IMR-90 (cell line): ENCODE results near the gene PALLD. TPM values are rescaled to one million over a fixed set of nuclear protein-coding genes. Genes with fewer than 3 reads are reported as not detected.

Experiments
- ATAC-seq: fragments of 200-7000 bp; cut with Tn5 transposase; 2 replicates; pipeline ENCODE4 v1.9.1; 2020; ENCODE audit warnings: low read depth, mild to moderate bottlenecking, moderate library complexity
- BruUV-seq: library from RNA; stranded (reverse); fragments of 400-500 nt; replicated peaks from 2 replicates; lab custom pipeline; 2021; lab: Mats Ljungman, UMichigan
- CTCF ChIA-PET: fragments of 300-600 bp; formaldehyde crosslinking; extraction: SDS; loops from one replicate; lab custom pipeline; 2021; ENCODE audit warnings: antibody characterized with exemption; lab: Yijun Ruan, JAX
- POLR2A ChIA-PET: fragments of 300-600 bp; sonication (Branson Sonifier 250); formaldehyde crosslinking; loops from one replicate; lab custom pipeline; 2022; ENCODE audit warnings: antibody characterized with exemption; ENCODE audit not compliant: unreplicated experiment; lab: Charles Lee
- DNase-seq: peaks from one replicate; pipeline ENCODE4 v3.0.0; 2013
- H2AFZ ChIP-seq: replicated peaks from 2 replicates; pipeline ENCODE3; 2013; ENCODE audit warnings: low read length, mild to moderate bottlenecking; ENCODE audit not compliant: poor library complexity
- H2AK5ac ChIP-seq: 2 replicates; pipeline ENCODE4 v1.6.1; 2013; ENCODE audit warnings: low read depth, low read length, inconsistent platforms
- H2AK9ac ChIP-seq: replicated peaks from 2 replicates; pipeline ENCODE3; 2013; ENCODE audit warnings: mild to moderate bottlenecking, low read depth, low read length, moderate library complexity; ENCODE audit not compliant: poor library complexity
- H2BK120ac ChIP-seq: 2 replicates; pipeline ENCODE4 v1.6.1; 2013; ENCODE audit warnings: low read depth, low read length, inconsistent platforms
- H2BK15ac ChIP-seq: 3 replicates; pipeline ENCODE4 v1.6.1; 2013; ENCODE audit warnings: low read depth, low read length, inconsistent platforms
- H2BK20ac ChIP-seq: 2 replicates; pipeline ENCODE4 v1.6.1; 2013; ENCODE audit warnings: low read depth, mild to moderate bottlenecking, inconsistent platforms, low read length, moderate library complexity
- H2BK5ac ChIP-seq: 2 replicates; pipeline ENCODE4 v1.6.1; 2013; ENCODE audit warnings: mild to moderate bottlenecking, low read depth, low read length, inconsistent platforms; ENCODE audit not compliant: poor library complexity, severe bottlenecking
- H3K14ac ChIP-seq: replicated peaks from 2 replicates; pipeline ENCODE4 v1.6.1; 2013; ENCODE audit warnings: low read depth, low read length, inconsistent platforms
- H3K18ac ChIP-seq: 2 replicates; pipeline ENCODE4 v1.6.1; 2013; ENCODE audit warnings: low read depth, low read length, control low read depth
- H3K23ac ChIP-seq: 2 replicates; pipeline ENCODE4 v1.6.1; 2013; ENCODE audit warnings: low read depth, low read length, inconsistent platforms
- H3K27ac ChIP-seq: 2 replicates; pipeline ENCODE4 v1.5.1; 2013; ENCODE audit warnings: mild to moderate bottlenecking, control low read depth, low read length; ENCODE audit not compliant: insufficient read depth
- H3K27me3 ChIP-seq: 2 replicates; pipeline ENCODE4 v1.6.1; 2013; ENCODE audit warnings: low read length; ENCODE audit not compliant: control insufficient read depth, insufficient read depth
- H3K36me3 ChIP-seq: 2 replicates; pipeline ENCODE4 v1.6.1; 2013; ENCODE audit warnings: low read length, mixed read lengths; ENCODE audit not compliant: control insufficient read depth, insufficient read depth
- H3K4ac ChIP-seq: 2 replicates; pipeline ENCODE4 v1.6.1; 2013; ENCODE audit warnings: low read depth, low read length, inconsistent platforms
- H3K4me1 ChIP-seq: 2 replicates; pipeline ENCODE4 v1.6.1; 2013; ENCODE audit warnings: low read length, mixed read lengths; ENCODE audit not compliant: control insufficient read depth, insufficient read depth
- H3K4me2 ChIP-seq: 2 replicates; pipeline ENCODE4 v1.6.1; 2013; ENCODE audit warnings: low read depth, mild to moderate bottlenecking, control low read depth, low read length, moderate library complexity
- H3K4me3 ChIP-seq: 2 replicates; pipeline ENCODE4 v1.5.1; 2013; ENCODE audit warnings: low read depth, mild to moderate bottlenecking, control low read depth, low read length, moderate library complexity; ENCODE audit not compliant: insufficient read depth
- H3K56ac ChIP-seq: 2 replicates; pipeline ENCODE4 v1.6.1; 2013; ENCODE audit warnings: low read length, inconsistent platforms; ENCODE audit not compliant: insufficient read depth; ENCODE audit errors: extremely low read depth
- H3K79me1 ChIP-seq, 2 experiments: 2 replicates each; pipeline ENCODE4 v1.6.1; 2013; ENCODE audit warnings: low read length in 2 of 2, inconsistent platforms in 1 of 2, low read depth in 1 of 2
- H3K9ac ChIP-seq: 2 replicates; pipeline ENCODE4 v1.6.1; 2013; ENCODE audit warnings: low read depth, low read length, control low read depth
- H3K9me1 ChIP-seq: 2 replicates; pipeline ENCODE4 v1.6.1; 2013; ENCODE audit warnings: low read length, inconsistent platforms; ENCODE audit not compliant: insufficient read depth
- H3K9me3 ChIP-seq: 2 replicates; pipeline ENCODE4 v1.6.1; 2013; ENCODE audit warnings: low read length; ENCODE audit not compliant: control insufficient read depth, insufficient read depth
- H4K20me1 ChIP-seq: 2 replicates; pipeline ENCODE4 v1.6.1; 2013; ENCODE audit warnings: low read length, inconsistent platforms; ENCODE audit not compliant: insufficient read depth
- H4K5ac ChIP-seq: 2 replicates; pipeline ENCODE4 v1.6.1; 2013; ENCODE audit warnings: mild to moderate bottlenecking, low read depth, low read length, control low read depth
- H4K8ac ChIP-seq, 2 experiments: 2 replicates each; pipeline ENCODE4 v1.6.1; 2013; ENCODE audit warnings: low read depth in 2 of 2, low read length in 2 of 2, control low read depth in 1 of 2, inconsistent platforms in 1 of 2
- H4K91ac ChIP-seq: 2 replicates; pipeline ENCODE4 v1.6.1; 2013; ENCODE audit warnings: low read depth, low read length, inconsistent platforms; ENCODE audit not compliant: insufficient read depth
- CEBPB ChIP-seq: IDR thresholded peaks from 2 replicates; pipeline ENCODE4 v1.6.1; 2012; ENCODE audit warnings: low read depth, low read length, improper control_type of control experiment
- RAD21 ChIP-seq: IDR thresholded peaks from 2 replicates; pipeline ENCODE4 v1.6.1; 2012; ENCODE audit warnings: low read length, improper control_type of control experiment
- SMC3 ChIP-seq: fragments of 150-350 bp; IDR thresholded peaks from 2 replicates; pipeline ENCODE4 v1.6.1; 2016; ENCODE audit warnings: low read depth, mild to moderate bottlenecking, antibody characterized with exemption, low read length, moderate library complexity
- WGBS, 2 experiments: methylation state at CpG; one replicate each; pipeline versions ENCODE4 v1.1.5 to v1.1.7; 2013; ENCODE audit warnings: missing lambda C conversion rate in 2 of 2; ENCODE audit not compliant: insufficient read length in 1 of 2; ENCODE audit errors: extremely low coverage in 2 of 2; 5-methylcytosine and 5-hydroxymethylcytosine counted together
- dilution Hi-C: fragments of 300-500 bp; cut with HindIII; formaldehyde crosslinking; loops from one replicate; pipeline ENCODE4 v1.14.3; 2018; ENCODE audit warnings: low sequenced_read_pairs; ENCODE audit not compliant: unreplicated experiment
- in situ Hi-C: fragments of 300-500 bp; cut with MboI; formaldehyde crosslinking; loops from 3 replicates; pipeline ENCODE4 v1.14.3; 2019; ENCODE audit warnings: low sequenced_read_pairs, inconsistent platforms, mixed read lengths
- intact Hi-C: fragments of 100-400 bp; cut with micrococcal nuclease; formaldehyde crosslinking; loops from 2 replicates; pipeline ENCODE4 v1.10.0; 2022
- polyA plus RNA-seq, 3 experiments: library from polyadenylated mRNA; depleted of rRNA; stranded (reverse); fragments of >200 nt; gene quantifications; 2 replicates each; pipeline ENCODE4 v1.2.3, GENCODE V29; 2012; ENCODE audit warnings: low replicate concordance in 1 of 3
- total RNA-seq: library from RNA; depleted of rRNA; stranded (reverse); fragments of >200 nt; gene quantifications from 2 replicates; pipeline ENCODE4 v1.2.3, GENCODE V29; 2012

Gene PALLD
- total and polyA plus RNA-seq, 2 of the 4 experiments (the other 2 are of a cell fraction): 91.0 to 91.9 TPM

GRCh38 chr4:168769416-168769815 is 272.6 kb downstream of the PALLD start:
- Histone ChIP-seq H3K4me3 (no peak overlapping the region), H3K56ac (no peak overlapping the region), H3K79me1 (no peaks in the 10 kb centered on the region), H3K23ac (no peak overlapping the region), H2BK15ac (no peak overlapping the region; the same call in 2 of the 3 replicates), H3K4me2 (no peak overlapping the region), H4K5ac (peak overlapping the region; percentile 4; the same call in 1 of the 2 replicates), H4K8ac (no peak overlapping the region; a peak in 1 of 4 replicates), H3K36me3 (no peaks in the 10 kb centered on the region), H4K91ac (peak overlapping the region; percentile 14; the same call in 1 of the 2 replicates), H2AK5ac (0 out of 2 replicates have a peak overlapping the region, but pooled peaks have one; percentile 29), H3K14ac (0 out of 2 replicates have a peak overlapping the region, but pooled peaks have one; percentile 29), H2BK120ac (peak overlapping the region; percentile 25; the same call in 1 of the 2 replicates), H3K27me3 (no peaks in the 10 kb centered on the region), H3K9me1 (peaks cover 12% of the 10 kb centered on the region), H2AFZ (peak overlapping the region; percentile 12), H2BK5ac (no peak overlapping the region), H2AK9ac (no peak overlapping the region), H3K18ac (peak overlapping the region; percentile 8), H3K4ac (peak overlapping the region; percentile 17; the same call in 1 of the 2 replicates), H3K4me1 (peaks cover 24% of the 10 kb centered on the region), H3K27ac (no peak overlapping the region), H4K20me1 (no peaks in the 10 kb centered on the region), H3K9me3 (no peaks in the 10 kb centered on the region), H2BK20ac (peak overlapping the region; percentile 2; the same call in 1 of the 2 replicates), H3K9ac (no peak overlapping the region)
- intact Hi-C loops: no loop called here
- in situ Hi-C loops: no loop called here
- BruUV-seq: no TSS peak
- TF ChIP-seq CEBPB (no peak), SMC3 (0 out of 2 replicates have a peak, but pooled peaks have one; percentile 5), RAD21 (no peak)
- ChIA-PET CTCF (no interaction called here), POLR2A (no interaction called here)
- ATAC-seq: no peak
- no CpG with 5 or more reads among the region's 4 CpGs for WGBS, 2 experiments
- dilution Hi-C loops: no loop called here
- peak; percentile 80 for DNase-seq
